HG03045 (cell line): Measurements from ENCODE around the gene CA12.

Source experiments
- ATAC-seq: cut with Tn5 transposase; IDR thresholded peaks from one replicate; pipeline ENCODE4 v1.9.1; 2021; ENCODE audit warnings: mild to moderate bottlenecking, moderate library complexity; ENCODE audit not compliant: unreplicated experiment

Gene CA12

GRCh38 chr15:63313825-63314224, 67.8 kb downstream of the CA12 start:
- no peak for ATAC-seq

- ATAC-seq: no peak
Measured at GRCh38 chr15:63312286-63312685, 69.4 kb downstream of the CA12 start.

GRCh38 chr15:63310646-63311045, 71.0 kb downstream of the CA12 start:
- no peak for ATAC-seq

GRCh38 chr15:63308947-63309346, 72.7 kb downstream of the CA12 start:
- ATAC-seq: no peak

GRCh38 chr15:63308491-63308890, 73.2 kb downstream of the CA12 start:
- no peak for ATAC-seq

GRCh38 chr15:63306492-63307073, 75.1 kb downstream of the CA12 start:
- no peak for ATAC-seq

GRCh38 chr15:63305260-63305659, 76.4 kb downstream of the CA12 start:
- no peak for ATAC-seq

GRCh38 chr15:63301088-63301487, 80.6 kb downstream of the CA12 start:
- ATAC-seq: no peak

GRCh38 chr15:63299943-63300575, 81.6 kb downstream of the CA12 start:
- ATAC-seq: no peak

GRCh38 chr15:63296195-63296594, 85.5 kb downstream of the CA12 start:
- no peak for ATAC-seq

GRCh38 chr15:63295341-63295740, 86.3 kb downstream of the CA12 start:
- no peak for ATAC-seq

- ATAC-seq: no peak
Measured at GRCh38 chr15:63294359-63294758, 87.3 kb downstream of the CA12 start.

- no peak for ATAC-seq
Measured at GRCh38 chr15:63292771-63293170, 88.9 kb downstream of the CA12 start.

GRCh38 chr15:63292241-63292640, 89.4 kb downstream of the CA12 start:
- ATAC-seq: no peak

GRCh38 chr15:63291507-63291906, 90.1 kb downstream of the CA12 start:
- ATAC-seq: no peak

GRCh38 chr15:63288778-63289378, 92.8 kb downstream of the CA12 start:
- ATAC-seq: no peak

- ATAC-seq: no peak
Measured at GRCh38 chr15:63288342-63288741, 93.3 kb downstream of the CA12 start.

GRCh38 chr15:63287109-63287508, 94.5 kb downstream of the CA12 start:
- no peak for ATAC-seq

GRCh38 chr15:63284335-63284734, 97.3 kb downstream of the CA12 start:
- no peak for ATAC-seq

GRCh38 chr15:63283126-63283525, 98.5 kb downstream of the CA12 start:
- ATAC-seq: no peak

GRCh38 chr15:63277893-63278456, 103.7 kb downstream of the CA12 start:
- ATAC-seq: no peak
